CD4-positive, alpha-beta T cell treated with Interferon alpha-2 for 1 hour (primary cell): ENCODE data around the gene CPA5.
"Not testable (repeated sequence)": the region's sequence is repeated elsewhere in the genome, so short reads cannot be mapped to it uniquely, and the experiment has no call there.

Experiments
- DNase-seq, 2 donors: peaks; one replicate each; pipeline ENCODE4 v3.0.0-alpha.2; 2020 to 2022

CPA5 gene, protein sequence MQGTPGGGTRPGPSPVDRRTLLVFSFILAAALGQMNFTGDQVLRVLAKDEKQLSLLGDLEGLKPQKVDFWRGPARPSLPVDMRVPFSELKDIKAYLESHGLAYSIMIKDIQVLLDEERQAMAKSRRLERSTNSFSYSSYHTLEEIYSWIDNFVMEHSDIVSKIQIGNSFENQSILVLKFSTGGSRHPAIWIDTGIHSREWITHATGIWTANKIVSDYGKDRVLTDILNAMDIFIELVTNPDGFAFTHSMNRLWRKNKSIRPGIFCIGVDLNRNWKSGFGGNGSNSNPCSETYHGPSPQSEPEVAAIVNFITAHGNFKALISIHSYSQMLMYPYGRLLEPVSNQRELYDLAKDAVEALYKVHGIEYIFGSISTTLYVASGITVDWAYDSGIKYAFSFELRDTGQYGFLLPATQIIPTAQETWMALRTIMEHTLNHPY

DNA sequence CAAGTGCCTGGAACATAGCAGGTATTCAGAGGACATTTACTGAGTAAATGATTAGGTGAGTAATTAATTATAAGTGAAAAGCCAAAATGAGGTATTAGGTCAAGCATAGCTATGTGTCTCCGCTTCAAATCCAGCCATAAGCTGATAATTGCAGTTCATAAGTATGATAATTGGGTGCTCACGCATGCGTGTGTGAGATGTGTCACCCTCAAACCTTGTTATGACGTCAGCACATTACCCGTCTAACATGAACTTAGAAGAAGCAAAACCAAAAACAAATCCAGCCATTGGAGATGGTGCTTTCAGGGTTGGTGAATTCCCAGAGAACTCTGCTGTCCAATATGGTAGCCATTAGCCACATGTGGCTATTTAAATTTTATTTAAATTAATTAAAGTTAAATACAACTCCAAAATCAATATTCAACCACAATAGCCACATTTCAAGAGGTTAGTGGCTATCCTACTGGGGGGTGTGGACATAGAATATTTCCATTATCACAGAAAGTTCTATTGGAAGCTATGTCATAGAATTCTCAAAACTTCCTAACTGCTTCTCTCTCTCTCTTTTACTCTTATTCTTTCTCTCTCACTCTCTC, at the start of gene CPA5:
Gene CPA5 (plus strand): TSS at position 546 of the 596 bp plus-strand sequence. CDS start 1,670 bp downstream, outside the sequence.
- no peak for DNase-seq

DNA sequence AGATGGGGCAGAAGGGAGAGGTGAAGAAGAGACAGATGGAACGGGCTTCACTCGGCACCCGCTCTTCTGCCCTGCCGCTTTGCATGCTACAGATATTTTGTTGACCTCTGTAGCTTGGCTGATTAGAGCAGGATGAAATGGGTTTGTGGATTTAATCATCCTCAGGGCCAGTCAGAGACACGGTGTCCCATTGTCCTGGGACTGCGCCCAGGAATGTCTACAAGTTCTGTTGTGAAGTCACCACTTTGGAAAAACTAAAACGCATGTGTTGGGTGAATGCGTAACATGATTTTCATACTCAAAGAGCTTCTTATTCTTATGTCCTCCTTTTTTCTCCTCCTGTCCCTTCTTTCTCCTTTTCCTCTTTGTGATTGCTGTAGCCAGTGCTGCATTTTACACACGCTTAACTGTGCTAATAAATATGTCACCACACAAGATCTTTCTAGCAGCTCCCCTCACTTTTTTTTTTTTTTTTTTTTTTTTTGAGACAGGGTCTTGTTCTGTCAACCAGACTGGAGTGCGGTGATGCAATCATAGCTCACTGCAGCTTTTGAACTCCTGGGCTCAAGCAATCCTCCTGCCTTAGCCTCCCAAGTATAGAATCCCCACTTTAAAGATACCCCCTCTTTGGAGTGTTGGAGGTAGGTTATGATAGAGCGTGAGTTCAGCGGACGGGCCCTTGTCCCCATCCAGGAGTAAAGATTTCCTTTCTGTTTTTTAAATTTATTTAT, 48.2 kb upstream of the CPA5 start:
- DNase-seq: no peak

DNA sequence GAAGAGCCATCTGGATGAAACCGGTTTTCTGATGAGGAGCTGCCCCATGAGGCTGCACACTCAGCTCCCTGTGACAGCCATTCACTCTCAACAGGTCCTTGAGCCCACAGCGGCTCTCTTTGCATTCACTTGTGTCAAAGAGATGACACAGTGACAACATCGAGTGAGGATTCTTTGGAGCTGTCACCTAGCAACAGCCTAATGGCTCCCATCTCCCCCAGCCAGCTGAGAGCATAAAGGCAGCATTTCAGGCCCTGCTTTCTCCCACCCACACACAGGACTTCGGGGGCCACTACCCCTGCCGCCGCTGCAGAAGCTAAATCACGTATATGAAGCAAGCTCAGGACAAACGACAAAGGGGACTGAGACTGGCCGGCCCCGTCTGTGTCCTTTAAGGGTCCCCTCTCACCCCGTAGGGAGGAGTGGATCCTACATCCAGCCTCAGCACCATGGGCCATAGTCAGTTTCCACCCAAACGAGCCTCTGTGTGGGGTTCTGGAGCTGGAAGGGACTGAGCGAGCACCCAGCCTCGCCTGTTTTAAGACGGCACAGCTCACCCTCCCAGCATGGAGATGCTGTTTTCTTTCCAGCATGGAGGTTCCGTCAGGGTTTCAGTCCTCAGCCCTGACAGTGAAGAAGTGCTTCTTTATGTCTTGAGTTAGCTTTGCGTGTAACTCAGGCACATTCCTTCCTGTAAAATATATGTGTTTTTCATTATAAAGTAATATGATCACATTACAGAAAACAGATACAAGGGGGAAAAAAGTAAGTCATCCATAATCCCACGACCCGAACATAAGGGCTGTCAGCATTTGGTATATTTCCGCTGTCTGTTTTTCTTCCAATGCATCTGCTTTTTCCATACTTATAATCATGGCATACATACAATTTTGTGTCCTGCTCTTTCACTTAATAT, 46.7 kb upstream of the CPA5 start:
- DNase-seq: no peak

DNA sequence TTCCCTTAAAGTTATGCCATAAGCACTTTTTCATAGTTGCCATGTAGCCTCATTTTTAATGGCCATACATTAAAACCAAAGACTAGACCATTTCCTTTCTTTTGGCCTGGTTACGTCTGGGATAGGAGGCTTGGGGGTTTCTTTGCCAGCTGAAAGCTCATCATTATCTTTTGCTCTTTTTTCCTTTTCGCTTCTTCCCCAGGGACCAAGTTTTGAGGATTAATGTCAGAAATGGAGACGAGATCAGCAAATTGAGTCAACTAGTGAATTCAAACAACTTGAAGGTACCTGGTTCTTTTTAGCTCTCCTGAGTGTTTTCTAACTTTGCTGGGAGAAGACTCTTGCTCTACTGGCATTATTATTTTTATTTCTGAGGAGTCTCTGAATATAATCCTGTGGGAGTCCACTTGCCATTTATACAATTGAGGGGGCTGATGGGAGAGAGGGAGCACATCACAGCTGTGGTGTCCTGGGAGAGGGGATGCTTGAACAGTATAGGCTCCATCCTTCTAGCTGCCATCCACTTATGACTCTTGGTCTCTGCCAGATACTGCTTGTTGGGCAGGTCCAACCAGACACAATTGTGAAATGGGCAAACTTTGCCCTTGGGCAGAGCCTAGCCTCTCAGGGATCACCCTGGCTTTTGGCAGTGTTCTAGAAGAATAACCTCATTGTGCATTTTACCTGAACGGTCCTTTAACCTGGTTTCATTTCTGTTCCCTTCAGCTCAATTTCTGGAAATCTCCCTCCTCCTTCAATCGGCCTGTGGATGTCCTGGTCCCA, 45.9 kb upstream of the CPA5 start:
- no peak for DNase-seq

DNA sequence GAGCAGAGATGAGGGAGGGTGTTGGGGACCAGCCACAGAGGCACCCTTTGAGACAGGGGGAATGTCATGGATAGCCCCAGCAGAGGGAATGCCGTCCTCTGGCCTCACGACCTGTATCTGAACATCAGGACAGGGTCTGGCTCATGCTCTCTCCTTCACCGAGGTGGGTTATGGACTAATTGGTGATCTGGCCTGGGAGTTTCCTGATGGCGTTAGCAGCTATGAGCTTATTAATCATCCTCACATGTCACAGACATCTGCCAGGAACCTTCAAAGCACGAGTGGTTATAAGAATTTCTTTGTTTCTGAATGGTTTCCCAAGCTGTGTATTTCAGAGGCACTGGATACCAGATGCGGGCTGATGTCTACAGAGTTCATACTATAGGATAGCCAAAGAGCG, 44.8 kb upstream of the CPA5 start:
- DNase-seq: no peak

DNA sequence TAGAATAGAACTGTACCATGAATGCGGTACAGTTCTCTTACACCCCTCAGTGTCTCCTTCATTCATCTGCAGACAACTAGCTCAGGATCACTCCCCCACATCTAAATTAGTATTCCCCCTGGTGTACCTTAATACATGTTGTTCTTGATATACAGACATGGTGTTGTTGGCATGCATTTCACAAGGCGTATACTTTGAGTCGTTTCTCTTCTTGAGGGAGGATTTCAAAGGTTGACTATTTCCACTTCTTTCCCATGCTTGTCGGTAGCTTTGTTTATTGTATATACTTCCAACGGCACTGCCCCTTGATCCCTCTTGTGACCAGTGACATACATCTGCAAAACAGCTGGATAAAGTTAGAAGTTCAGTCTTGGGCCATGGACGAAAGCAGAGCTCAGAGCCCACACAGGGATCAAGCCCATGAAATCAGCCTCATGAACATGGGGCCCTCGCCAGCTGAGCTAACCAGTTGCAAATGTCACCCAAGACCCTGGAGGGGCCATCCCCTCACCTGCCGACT, 43.1 kb upstream of the CPA5 start:
- DNase-seq: no peak

DNA sequence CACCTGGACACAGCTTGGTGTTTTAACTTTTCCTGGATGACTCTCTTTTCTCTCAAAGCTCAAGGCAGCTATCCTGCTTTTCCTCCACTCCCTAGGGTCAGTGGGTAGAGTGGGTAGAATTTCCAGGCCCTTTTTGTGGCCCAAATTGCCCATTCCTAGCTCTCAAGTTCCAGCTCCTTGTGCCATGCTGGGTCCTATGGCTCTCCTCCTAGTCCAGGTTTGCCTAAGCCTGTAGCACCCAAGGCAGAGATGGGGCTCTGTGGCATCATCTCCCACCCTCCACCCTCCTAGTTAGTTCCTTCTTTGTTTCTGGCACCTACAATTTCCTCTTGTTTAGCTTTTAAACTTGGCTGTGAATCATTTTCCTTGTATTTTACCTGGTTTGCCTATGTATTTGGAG, 42.0 kb upstream of the CPA5 start:
- DNase-seq: no peak

DNA sequence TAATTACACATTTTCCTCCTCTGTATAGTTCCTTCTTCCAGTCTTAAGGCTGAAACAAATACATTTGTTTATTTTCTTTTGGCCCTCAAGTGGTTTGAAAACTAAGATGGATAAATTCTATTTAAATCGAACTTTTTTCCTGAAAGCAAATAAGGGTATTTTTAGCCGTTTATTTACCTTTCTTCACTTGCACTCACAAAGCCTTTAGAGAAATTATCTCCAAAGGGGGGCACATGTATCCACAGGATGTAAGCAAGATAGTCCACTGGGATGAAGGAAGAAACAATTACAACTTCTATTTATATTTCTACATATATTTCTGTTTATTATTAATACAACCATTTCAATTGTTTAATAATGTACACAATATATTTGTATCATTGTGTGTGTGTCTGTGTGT, 41.5 kb upstream of the CPA5 start:
- DNase-seq: no peak

DNA sequence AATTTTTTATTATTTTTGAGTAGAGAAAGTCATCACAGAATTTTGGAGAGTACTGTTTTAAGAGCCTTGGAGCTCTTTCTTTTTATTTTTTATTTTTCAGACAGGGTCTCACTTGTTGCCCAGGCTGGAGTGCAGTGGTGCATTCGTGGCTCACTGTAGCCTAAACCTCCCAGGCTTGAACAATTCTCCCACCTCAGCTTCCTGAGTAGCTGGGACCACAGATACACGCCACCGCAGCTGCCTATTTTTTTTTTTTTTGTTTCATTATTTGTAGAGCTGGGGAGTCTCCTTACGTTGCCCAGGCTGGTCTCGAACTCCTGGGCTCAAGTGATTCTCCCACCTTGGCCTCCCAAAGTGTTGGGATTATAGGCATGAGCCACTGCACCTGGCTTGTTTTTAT, 41.1 kb upstream of the CPA5 start:
- no peak for DNase-seq

DNA sequence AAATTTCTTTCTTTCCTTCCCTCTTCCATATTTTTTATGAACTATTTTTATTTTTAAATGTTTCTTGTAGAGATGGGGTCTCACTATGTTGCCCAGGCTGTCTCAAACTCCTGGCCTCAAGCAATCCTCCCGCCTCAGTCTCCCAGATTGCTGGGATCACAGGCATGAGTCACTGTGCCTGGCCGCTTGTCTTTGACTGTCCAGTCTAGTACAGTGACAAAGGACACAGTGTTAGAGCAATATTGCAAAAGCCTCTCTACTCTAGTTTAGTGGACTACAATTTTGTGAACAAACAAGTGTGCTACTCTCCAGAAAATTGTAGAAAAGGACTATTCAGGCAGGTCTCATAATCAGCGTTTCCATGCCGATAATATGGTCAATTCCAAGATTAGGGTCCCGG, 40.6 kb upstream of the CPA5 start:
- DNase-seq: no peak

DNA sequence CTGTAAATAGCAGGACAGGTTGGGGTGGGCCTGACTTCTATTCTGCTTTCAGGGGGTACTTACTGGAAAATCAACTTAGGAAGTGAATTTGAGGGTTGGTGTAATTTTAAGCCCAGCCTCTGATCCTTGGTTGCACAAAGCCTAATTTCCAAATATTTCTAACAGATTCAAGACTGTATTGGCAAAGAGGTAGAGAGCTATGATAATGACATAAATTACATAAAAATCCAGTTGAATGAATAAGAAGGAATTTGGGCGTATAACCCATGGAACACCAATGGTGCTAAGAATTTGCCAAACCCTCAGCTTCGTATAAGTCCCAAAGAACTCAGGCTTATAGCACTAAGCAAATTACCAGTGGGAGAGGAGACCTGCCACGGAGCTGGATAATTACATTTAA, 39.7 kb upstream of the CPA5 start:
- no peak for DNase-seq

DNA sequence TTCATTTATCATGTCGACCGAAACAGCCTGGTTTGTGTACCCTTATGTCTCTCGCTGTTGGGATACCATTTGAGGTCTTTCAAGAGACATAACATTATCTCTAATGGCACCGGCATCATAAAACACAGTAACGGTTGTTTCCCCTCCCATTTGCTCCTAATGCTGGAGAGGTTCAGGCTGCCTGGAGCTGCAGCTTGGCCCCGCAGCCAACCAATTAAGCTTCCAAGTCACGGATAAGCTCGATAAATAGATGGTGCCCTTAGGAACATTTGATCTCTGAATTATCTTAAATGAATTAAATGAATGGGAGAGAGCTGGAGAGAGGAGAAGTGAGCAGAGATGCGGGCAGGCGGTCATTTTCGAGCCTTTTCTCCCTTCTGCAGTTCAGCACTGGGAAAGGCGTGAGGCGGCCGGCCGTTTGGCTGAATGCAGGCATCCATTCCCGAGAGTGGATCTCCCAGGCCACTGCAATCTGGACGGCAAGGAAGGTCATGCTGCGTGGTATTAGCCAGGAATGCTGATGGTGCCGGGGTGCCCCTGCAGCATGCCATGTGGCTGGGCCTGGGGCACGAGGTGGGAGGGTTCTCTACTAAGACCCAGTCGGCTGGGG, 39.1 kb upstream of the CPA5 start:
- no peak for DNase-seq

DNA sequence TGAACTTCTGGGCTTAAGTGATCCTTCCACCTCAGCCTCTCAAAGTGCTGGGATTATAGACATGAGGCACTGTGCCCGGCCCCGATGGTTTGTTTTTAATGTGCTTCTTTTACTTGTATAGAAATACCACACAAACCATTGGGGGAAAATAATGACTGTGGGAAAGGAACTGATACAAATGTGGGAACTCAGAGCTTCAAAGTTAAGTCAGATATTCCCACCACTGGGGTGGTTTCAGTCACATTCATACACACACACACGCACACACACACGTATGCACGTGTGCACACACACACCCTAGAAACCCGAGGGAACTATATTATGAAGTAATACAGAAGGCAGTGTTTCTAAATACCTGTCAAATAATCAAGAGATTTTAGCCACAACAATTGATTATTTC, 34.6 kb upstream of the CPA5 start:
- DNase-seq: no peak

DNA sequence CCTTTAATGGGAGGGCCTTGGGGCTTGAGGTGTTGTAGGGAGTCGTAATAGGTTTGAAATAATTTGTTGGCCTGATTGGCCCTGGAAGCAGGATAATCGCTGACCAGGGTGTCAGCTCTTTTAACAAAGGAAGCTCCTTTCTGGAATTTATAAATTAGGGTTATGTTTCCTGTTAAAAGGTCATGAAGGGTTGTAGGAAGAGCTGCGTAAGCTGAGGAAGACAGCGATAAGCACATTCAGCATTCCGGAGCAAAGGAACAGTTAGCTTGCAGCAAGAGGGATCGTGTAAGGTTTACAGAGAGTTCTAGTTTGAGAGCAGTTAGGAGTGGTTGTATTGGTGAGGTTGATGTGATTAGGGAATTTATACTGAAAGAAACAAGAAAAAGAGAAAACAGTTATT, 30.3 kb upstream of the CPA5 start:
- DNase-seq: no peak

DNA sequence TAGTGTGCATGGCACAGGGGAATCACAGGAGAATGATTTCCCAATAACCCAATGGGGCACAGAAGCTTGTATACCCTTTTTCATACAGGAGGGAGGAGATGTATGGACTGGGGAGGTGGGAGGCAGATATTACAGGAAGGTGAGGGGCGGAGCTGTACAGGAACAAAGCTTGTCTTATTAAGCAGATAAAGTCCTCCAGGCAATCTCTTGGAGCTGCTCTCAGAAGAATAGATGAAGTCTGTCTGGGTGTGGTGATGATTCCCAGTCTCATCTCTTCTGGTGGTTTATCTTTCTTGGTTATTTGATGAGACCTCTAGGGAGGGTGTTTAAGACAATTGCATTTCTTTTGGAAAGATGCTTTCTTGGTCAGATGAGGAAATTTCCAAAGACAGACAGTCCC, 25.1 kb upstream of the CPA5 start:
- DNase-seq: no peak

DNA sequence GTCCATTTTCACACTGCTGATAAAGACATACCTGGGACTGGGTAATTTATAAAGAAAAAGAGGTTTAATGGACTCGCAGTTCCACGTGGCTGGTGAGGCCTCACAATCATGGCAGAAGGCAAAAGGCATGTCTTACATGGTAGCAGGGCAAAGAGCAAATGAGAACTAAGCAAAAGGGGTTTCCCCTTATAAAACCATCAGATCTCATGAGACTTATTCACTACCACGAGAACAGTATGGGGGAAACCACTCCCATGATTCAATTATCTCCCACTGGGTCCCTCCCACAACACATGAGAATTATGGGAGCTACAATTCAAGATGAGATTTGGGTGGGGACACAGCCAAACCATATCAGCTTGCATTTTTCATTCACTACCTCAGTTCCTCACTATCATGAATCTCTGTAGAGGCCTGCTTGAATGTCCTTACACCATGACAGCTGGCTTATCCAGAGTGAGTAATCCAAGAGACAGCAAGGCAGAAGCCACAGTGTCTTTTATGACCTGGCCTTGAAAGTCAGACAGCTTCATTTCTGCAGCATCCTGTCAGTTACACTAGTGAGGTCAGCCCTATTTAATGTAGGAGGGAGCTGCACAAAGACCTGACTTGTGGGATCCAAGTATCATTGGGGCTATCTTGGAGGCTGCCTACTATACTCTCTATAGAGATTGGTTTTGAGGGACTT, 22.9 kb upstream of the CPA5 start:
- DNase-seq: not testable (repeated sequence)

DNA sequence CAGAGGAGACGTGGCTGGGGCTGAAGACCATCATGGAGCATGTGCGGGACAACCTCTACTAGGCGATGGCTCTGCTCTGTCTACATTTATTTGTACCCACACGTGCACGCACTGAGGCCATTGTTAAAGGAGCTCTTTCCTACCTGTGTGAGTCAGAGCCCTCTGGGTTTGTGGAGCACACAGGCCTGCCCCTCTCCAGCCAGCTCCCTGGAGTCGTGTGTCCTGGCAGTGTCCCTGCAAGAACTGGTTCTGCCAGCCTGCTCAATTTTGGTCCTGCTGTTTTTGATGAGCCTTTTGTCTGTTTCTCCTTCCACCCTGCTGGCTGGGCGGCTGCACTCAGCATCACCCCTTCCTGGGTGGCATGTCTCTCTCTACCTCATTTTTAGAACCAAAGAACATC, 22.0 kb upstream of the CPA5 start:
- no peak for DNase-seq

DNA sequence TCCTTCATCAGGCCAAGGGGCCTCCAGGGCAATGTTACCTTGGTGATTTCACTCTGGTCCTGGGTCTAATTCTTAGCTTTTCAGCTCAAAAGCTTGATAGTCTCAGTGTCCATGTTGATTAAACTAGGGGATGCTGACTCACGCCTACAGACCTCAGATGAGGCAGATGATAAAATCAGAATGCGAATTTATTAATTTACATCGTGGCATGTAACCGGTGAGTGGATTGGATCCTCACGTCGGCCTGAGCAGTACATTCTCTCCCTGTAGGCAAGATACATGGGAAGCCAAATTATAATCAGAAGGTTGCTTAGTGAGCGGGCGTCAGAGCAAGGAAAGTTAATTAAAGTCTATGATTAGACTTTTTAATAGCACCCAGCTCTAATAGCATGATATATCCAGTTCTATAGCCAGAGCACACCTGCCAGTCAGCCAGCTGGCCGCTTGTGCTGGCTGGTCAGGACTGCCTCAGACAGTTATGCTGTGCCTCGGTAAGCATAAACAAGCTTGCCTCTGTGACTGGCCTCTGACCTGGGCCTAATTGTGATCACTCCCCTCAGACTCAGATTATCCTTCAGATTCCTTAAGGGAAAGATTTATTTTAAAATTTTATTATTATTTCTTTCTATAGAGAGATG, 20.2 kb upstream of the CPA5 start:
- DNase-seq: no peak

DNA sequence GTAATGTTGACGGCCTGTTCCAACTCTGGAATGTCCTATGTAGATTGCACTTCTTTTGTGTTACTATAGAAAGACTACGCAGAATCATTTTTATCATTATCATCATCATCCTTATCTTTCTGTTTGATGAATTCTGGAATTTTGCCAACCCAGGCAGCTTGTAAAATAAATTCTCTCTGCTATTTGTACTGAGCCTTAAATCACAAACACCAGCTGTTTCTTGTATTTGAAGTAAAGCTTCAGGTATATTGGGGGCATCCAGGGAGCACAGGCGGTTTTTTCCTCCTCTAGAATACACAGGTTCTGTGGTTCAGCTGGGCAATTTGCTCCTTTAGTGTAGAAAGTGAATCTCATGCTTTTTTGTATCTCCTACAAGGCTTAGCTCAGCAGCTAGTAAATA, 14.9 kb upstream of the CPA5 start:
- no peak for DNase-seq
